ENCODE results near the gene SLC26A3.

DNA sequence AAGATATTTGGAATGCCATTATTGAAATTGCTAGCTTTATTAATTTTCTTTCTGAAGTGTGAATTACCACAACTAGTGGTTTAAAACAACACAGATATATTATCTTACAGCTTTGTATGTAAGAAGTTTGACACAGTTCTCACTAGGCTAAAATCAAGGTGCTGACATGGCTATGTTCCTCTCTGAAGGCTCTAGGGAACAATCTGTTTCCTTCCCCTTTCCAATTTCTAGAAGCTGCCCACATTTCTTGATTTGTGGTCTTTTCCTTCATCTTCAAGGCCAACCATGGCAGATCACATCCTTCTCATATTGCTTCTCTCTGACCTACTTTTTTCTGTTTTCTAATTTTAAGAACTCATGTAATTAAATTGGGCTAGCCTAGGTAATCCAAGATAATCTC lies 43.3 kb upstream of the SLC26A3 start:
- TF ChIP-seq EZH2phosphoT487 (IDR thresholded peaks at IDR 0.05; ENCODE audit: unreplicated experiment) (no peak), CREB1 (CRISPR knock-in tag; IDR thresholded peaks at IDR 0.05; ENCODE audit: low read depth) (no peak), POLR2AphosphoS5 (IDR thresholded peaks at IDR 0.05; ENCODE audit: low read depth) (no peak), JUNB (IDR thresholded peaks at IDR 0.05; ENCODE audit: unreplicated experiment) (no peak), EZH2 (IDR thresholded peaks at IDR 0.05; ENCODE audit: low read depth, unreplicated experiment) (no peak), ETS1 (IDR thresholded peaks at IDR 0.05) (no peak), NANOG (IDR thresholded peaks at IDR 0.05; ENCODE audit: borderline replicate concordance) (no peak), ZNF331 (CRISPR knock-in tag; IDR thresholded peaks at IDR 0.05; ENCODE audit: low read depth) (no peak), ZNF114 (CRISPR knock-in tag; IDR thresholded peaks at IDR 0.05) (no peak), STAT1 (IDR thresholded peaks at IDR 0.05; ENCODE audit: unreplicated experiment) (no peak)
- TF ChIP-seq, protein P1, sequence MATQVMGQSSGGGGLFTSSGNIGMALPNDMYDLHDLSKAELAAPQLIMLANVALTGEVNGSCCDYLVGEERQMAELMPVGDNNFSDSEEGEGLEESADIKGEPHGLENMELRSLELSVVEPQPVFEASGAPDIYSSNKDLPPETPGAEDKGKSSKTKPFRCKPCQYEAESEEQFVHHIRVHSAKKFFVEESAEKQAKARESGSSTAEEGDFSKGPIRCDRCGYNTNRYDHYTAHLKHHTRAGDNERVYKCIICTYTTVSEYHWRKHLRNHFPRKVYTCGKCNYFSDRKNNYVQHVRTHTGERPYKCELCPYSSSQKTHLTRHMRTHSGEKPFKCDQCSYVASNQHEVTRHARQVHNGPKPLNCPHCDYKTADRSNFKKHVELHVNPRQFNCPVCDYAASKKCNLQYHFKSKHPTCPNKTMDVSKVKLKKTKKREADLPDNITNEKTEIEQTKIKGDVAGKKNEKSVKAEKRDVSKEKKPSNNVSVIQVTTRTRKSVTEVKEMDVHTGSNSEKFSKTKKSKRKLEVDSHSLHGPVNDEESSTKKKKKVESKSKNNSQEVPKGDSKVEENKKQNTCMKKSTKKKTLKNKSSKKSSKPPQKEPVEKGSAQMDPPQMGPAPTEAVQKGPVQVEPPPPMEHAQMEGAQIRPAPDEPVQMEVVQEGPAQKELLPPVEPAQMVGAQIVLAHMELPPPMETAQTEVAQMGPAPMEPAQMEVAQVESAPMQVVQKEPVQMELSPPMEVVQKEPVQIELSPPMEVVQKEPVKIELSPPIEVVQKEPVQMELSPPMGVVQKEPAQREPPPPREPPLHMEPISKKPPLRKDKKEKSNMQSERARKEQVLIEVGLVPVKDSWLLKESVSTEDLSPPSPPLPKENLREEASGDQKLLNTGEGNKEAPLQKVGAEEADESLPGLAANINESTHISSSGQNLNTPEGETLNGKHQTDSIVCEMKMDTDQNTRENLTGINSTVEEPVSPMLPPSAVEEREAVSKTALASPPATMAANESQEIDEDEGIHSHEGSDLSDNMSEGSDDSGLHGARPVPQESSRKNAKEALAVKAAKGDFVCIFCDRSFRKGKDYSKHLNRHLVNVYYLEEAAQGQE (IDR thresholded peaks at IDR 0.05; ENCODE audit: unreplicated experiment): no peak
- TF ChIP-seq, protein P2, sequence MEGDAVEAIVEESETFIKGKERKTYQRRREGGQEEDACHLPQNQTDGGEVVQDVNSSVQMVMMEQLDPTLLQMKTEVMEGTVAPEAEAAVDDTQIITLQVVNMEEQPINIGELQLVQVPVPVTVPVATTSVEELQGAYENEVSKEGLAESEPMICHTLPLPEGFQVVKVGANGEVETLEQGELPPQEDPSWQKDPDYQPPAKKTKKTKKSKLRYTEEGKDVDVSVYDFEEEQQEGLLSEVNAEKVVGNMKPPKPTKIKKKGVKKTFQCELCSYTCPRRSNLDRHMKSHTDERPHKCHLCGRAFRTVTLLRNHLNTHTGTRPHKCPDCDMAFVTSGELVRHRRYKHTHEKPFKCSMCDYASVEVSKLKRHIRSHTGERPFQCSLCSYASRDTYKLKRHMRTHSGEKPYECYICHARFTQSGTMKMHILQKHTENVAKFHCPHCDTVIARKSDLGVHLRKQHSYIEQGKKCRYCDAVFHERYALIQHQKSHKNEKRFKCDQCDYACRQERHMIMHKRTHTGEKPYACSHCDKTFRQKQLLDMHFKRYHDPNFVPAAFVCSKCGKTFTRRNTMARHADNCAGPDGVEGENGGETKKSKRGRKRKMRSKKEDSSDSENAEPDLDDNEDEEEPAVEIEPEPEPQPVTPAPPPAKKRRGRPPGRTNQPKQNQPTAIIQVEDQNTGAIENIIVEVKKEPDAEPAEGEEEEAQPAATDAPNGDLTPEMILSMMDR (conservative IDR thresholded peaks at IDR 0.05; ENCODE audit: low read depth in 2 of 2): no peak
